Fibroblast of pulmonary artery (primary cell): Measurements from ENCODE around the gene CLCA4.

ENCODE experiments used
- DNase-seq: peaks from one replicate; pipeline ENCODE4 v3.0.0-alpha.2; 2010; ENCODE audit warnings: low read depth
- H3K4me3 ChIP-seq: replicated peaks from 2 replicates; pipeline ENCODE4 v1.5.1; 2011; ENCODE audit warnings: low read depth, mild to moderate bottlenecking, control low read depth, low read length, moderate library complexity
- CTCF ChIP-seq: IDR thresholded peaks from 2 replicates; pipeline ENCODE4 v1.5.1; 2011; ENCODE audit warnings: mild to moderate bottlenecking, control low read depth, low read length, inconsistent platforms; ENCODE audit errors: missing control alignments

CLCA4 gene

GRCh38 chr1:86515597-86515996, 31.3 kb upstream of the CLCA4 start:
- TF ChIP-seq CTCF = peak; percentile 35
- no peak overlapping the region for H3K4me3 ChIP-seq
- peak; percentile 37 for DNase-seq

DNA sequence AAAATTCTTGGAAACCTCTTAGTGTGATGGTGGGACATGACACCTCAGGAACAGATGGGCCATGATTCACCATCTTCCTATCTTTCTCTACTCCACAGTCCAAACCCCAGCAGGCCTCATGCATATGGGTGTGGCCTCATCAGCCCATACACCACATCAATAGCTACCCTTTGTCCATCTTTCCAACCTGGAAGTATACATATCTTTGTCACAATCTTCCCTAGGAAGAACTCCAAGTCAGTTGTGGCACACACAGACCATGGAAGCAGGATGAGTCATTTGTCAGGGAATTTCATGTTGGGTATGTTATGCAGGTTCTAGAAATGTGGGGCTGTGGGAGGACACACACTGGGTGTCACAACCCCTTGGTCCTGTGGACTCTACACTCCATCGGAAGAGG, 30.5 kb upstream of the CLCA4 start:
- no peak for DNase-seq
- no peak for TF ChIP-seq CTCF
- H3K4me3 ChIP-seq = no peak overlapping the region

DNA sequence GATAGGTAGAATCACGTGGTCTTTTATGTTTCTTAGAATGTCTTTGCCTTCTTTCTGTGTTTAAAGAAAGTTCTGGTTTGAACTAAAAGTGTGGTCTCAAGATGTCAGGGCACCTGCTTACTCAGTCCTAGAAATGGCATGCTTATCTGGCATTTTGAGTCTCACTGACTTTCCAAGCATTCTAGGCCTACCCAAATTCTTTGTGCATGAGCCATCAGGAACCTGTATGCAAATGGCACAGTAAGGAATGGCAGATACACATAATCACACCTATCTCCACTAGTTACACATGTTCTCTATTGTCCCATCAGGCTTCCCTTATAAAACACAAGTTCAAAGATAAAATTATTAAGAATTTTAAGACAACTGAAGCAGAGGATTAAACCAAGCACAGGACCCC, 29.5 kb upstream of the CLCA4 start:
- TF ChIP-seq CTCF = no peak
- no peak overlapping the region for H3K4me3 ChIP-seq
- DNase-seq = no peak

GRCh38 chr1:86520789-86521521, 25.9 kb upstream of the CLCA4 start:
- no peak overlapping the region for H3K4me3 ChIP-seq
- no peak for TF ChIP-seq CTCF
- DNase-seq = no peak

GRCh38 chr1:86521522-86521891, 25.4 kb upstream of the CLCA4 start:
- TF ChIP-seq CTCF = no peak
- no peak for DNase-seq
- no peak overlapping the region for H3K4me3 ChIP-seq

- H3K4me3 ChIP-seq = no peak overlapping the region
- no peak for TF ChIP-seq CTCF
- DNase-seq = no peak
Measured at GRCh38 chr1:86522240-86522639, 24.6 kb upstream of the CLCA4 start.

GRCh38 chr1:86523670-86524354, 23.1 kb upstream of the CLCA4 start:
- no peak for DNase-seq
- no peak for TF ChIP-seq CTCF
- H3K4me3 ChIP-seq = no peak overlapping the region
